ENCODE measurements around the gene HKDC1. TPM values are rescaled to one million over a fixed set of nuclear protein-coding genes. Genes with fewer than 3 reads are reported as not detected.

The HKDC1 gene
- polyA plus RNA-seq, 1 donor from 2014 or later: 0.07 TPM

- Histone ChIP-seq H3F3A (ENCODE audit: insufficient read depth, low read length, poor library complexity, severe bottlenecking) (no peaks in the 10 kb centered on the region), H3K4me3 (ENCODE audit: low read length) (peak overlapping the region; percentile 75), H3K9me2 (ENCODE audit: insufficient read depth, low read length) (no peaks in the 10 kb centered on the region), H4K20me1 (ENCODE audit: insufficient read depth) (no peaks in the 10 kb centered on the region), H3K9ac (ENCODE audit: low read length) (peak overlapping the region; percentile 83), H3K27ac (ENCODE audit: low read length) (no peak overlapping the region), H2AFZ (ENCODE audit: low read depth, low read length) (no peak overlapping the region), H3K79me2 (replicated peaks; ENCODE audit: insufficient read depth, low read length) (peaks cover 32% of the 10 kb centered on the region), H3K27me3 (ENCODE audit: insufficient read depth, low read depth, low read length) (no peaks in the 10 kb centered on the region), H3K4me2 (ENCODE audit: low read length) (peak overlapping the region; percentile 93), H3K36me3 (ENCODE audit: insufficient read depth, low read length) (no peaks in the 10 kb centered on the region), H3K9me3 (ENCODE audit: low read length) (no peaks in the 10 kb centered on the region)
- no peak for TF ChIP-seq RAD21 (conservative IDR thresholded peaks at IDR 0.05)
- no peak for TF ChIP-seq REST (IDR thresholded peaks at IDR 0.05; ENCODE audit: borderline replicate concordance)
- no peak for TF ChIP-seq TAF1 (IDR thresholded peaks at IDR 0.05; ENCODE audit: low read depth)
- no peak for TF ChIP-seq EZH2 (IDR thresholded peaks at IDR 0.05; ENCODE audit: borderline replicate concordance, insufficient read depth, low read length, poor library complexity, severe bottlenecking)
- no peak for TF ChIP-seq EP300 (conservative IDR thresholded peaks at IDR 0.05; ENCODE audit: poor library complexity, severe bottlenecking)
- TF ChIP-seq POLR2AphosphoS5 (IDR thresholded peaks at IDR 0.05): no peak
- TF ChIP-seq MXI1 (conservative IDR thresholded peaks at IDR 0.05; ENCODE audit: poor library complexity, severe bottlenecking): no peak
- TF ChIP-seq CTCF (IDR thresholded peaks at IDR 0.05; ENCODE audit: poor library complexity, severe bottlenecking): no peak
- TF ChIP-seq SMC3 (conservative IDR thresholded peaks at IDR 0.05; ENCODE audit: poor library complexity): no peak
Measured at GRCh38 chr10:69181433-69181832, 38.7 kb upstream of the HKDC1 start.

- H3K36me3 ChIP-seq (ENCODE audit: insufficient read depth, low read length): no peaks in the 10 kb centered on the region
- no peak overlapping the region for H3K4me2 ChIP-seq (ENCODE audit: low read length)
- no peak overlapping the region for H3K4me3 ChIP-seq (ENCODE audit: low read length)
- H3K79me2 ChIP-seq (replicated peaks; ENCODE audit: insufficient read depth, low read length): peaks cover 32% of the 10 kb centered on the region
- H3K9ac ChIP-seq (ENCODE audit: low read length): no peak overlapping the region
- H3K27me3 ChIP-seq (ENCODE audit: insufficient read depth, low read depth, low read length): no peaks in the 10 kb centered on the region
- no peak overlapping the region for H2AFZ ChIP-seq (ENCODE audit: low read depth, low read length)
- H3K27ac ChIP-seq (ENCODE audit: low read length): no peak overlapping the region
- H4K20me1 ChIP-seq (ENCODE audit: insufficient read depth): no peaks in the 10 kb centered on the region
- TF ChIP-seq RAD21 (conservative IDR thresholded peaks at IDR 0.05) (no peak), POLR2AphosphoS5 (IDR thresholded peaks at IDR 0.05) (no peak), MXI1 (conservative IDR thresholded peaks at IDR 0.05; ENCODE audit: poor library complexity, severe bottlenecking) (no peak), TAF1 (IDR thresholded peaks at IDR 0.05; ENCODE audit: low read depth) (no peak), EZH2 (IDR thresholded peaks at IDR 0.05; ENCODE audit: borderline replicate concordance, insufficient read depth, low read length, poor library complexity, severe bottlenecking) (no peak), REST (IDR thresholded peaks at IDR 0.05; ENCODE audit: borderline replicate concordance) (no peak), SMC3 (conservative IDR thresholded peaks at IDR 0.05; ENCODE audit: poor library complexity) (no peak), CTCF (IDR thresholded peaks at IDR 0.05; ENCODE audit: poor library complexity, severe bottlenecking) (no peak), EP300 (conservative IDR thresholded peaks at IDR 0.05; ENCODE audit: poor library complexity, severe bottlenecking) (no peak)
- no peaks in the 10 kb centered on the region for H3F3A ChIP-seq (ENCODE audit: insufficient read depth, low read length, poor library complexity, severe bottlenecking)
- no peaks in the 10 kb centered on the region for H3K9me2 ChIP-seq (ENCODE audit: insufficient read depth, low read length)
- no peaks in the 10 kb centered on the region for H3K9me3 ChIP-seq (ENCODE audit: low read length)
Measured at GRCh38 chr10:69182005-69182404, 38.1 kb upstream of the HKDC1 start.
